Measurements from ENCODE around the gene MRPL19.

MRPL19 gene

GRCh38 chr2:75606761-75607399, 39.7 kb upstream of the MRPL19 start:
- Histone ChIP-seq H3K36me3 (ENCODE audit: control insufficient read depth, low read length) (no peaks in the 10 kb centered on the region), H3F3A (ENCODE audit: control insufficient read depth, insufficient read depth) (no peaks in the 10 kb centered on the region), H3K4me2 (ENCODE audit: low read length) (no peak overlapping the region), H3K4me3 (ENCODE audit: low read length) (no peak overlapping the region), H3K27me3 (ENCODE audit: control insufficient read depth, low read length) (no peaks in the 10 kb centered on the region; the same call in 1 of the 2 replicates), H3K9me2 (replicated peaks; ENCODE audit: control insufficient read depth, low read length) (no peaks in the 10 kb centered on the region), H3K27ac (ENCODE audit: low read depth, low read length) (no peak overlapping the region), H4K20me1 (ENCODE audit: control insufficient read depth, insufficient read depth, low read depth, low read length) (no peaks in the 10 kb centered on the region), H3K79me2 (ENCODE audit: control insufficient read depth, low read length) (no peaks in the 10 kb centered on the region), H3K9me3 (ENCODE audit: control insufficient read depth, insufficient read depth, low read length) (no peaks in the 10 kb centered on the region), H3K4me1 (ENCODE audit: control insufficient read depth, low read length) (peaks cover 4% of the 10 kb centered on the region; the same call in 1 of the 2 replicates)
- TF ChIP-seq CTCF (IDR thresholded peaks at IDR 0.05; ENCODE audit: low read depth, low read length, poor library complexity, severe bottlenecking), result no peak
- no peak for TF ChIP-seq EZH2phosphoT487 (IDR thresholded peaks at IDR 0.05; ENCODE audit: borderline replicate concordance, low read length)

DNA sequence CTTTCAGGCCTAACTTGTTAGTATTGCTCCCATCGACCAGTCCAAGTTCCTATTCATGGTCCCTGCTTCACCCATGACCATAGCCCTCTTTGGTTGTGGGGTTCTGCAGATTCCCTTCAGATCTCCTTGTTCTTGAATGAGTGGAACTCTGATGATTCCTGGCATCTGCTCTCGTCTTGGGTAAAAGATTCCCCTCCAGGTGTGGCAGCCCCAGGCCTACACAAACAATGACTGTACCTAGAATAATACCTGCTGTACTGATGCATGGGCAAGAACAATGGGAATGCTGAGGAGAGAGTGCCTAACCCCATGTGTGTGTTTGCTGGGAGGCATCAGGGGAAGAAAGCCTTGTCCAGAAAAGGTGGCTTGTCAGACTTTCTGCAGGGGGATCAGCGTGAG, 39.2 kb upstream of the MRPL19 start:
- H3K4me2 ChIP-seq (ENCODE audit: low read length), result no peak overlapping the region
- peaks cover 4% of the 10 kb centered on the region; the same call in 1 of the 2 replicates for H3K4me1 ChIP-seq (ENCODE audit: control insufficient read depth, low read length)
- no peaks in the 10 kb centered on the region for H4K20me1 ChIP-seq (ENCODE audit: control insufficient read depth, insufficient read depth, low read depth, low read length)
- H3K9me2 ChIP-seq (replicated peaks; ENCODE audit: control insufficient read depth, low read length), result no peaks in the 10 kb centered on the region
- no peak overlapping the region for H3K27ac ChIP-seq (ENCODE audit: low read depth, low read length)
- H3K36me3 ChIP-seq (ENCODE audit: control insufficient read depth, low read length), result no peaks in the 10 kb centered on the region
- no peaks in the 10 kb centered on the region for H3K79me2 ChIP-seq (ENCODE audit: control insufficient read depth, low read length)
- no peaks in the 10 kb centered on the region; the same call in 1 of the 2 replicates for H3K27me3 ChIP-seq (ENCODE audit: control insufficient read depth, low read length)
- no peaks in the 10 kb centered on the region for H3F3A ChIP-seq (ENCODE audit: control insufficient read depth, insufficient read depth)
- no peak overlapping the region for H3K4me3 ChIP-seq (ENCODE audit: low read length)
- H3K9me3 ChIP-seq (ENCODE audit: control insufficient read depth, insufficient read depth, low read length), result no peaks in the 10 kb centered on the region
- no peak for TF ChIP-seq CTCF (IDR thresholded peaks at IDR 0.05; ENCODE audit: low read depth, low read length, poor library complexity, severe bottlenecking)
- TF ChIP-seq EZH2phosphoT487 (IDR thresholded peaks at IDR 0.05; ENCODE audit: borderline replicate concordance, low read length), result no peak

DNA sequence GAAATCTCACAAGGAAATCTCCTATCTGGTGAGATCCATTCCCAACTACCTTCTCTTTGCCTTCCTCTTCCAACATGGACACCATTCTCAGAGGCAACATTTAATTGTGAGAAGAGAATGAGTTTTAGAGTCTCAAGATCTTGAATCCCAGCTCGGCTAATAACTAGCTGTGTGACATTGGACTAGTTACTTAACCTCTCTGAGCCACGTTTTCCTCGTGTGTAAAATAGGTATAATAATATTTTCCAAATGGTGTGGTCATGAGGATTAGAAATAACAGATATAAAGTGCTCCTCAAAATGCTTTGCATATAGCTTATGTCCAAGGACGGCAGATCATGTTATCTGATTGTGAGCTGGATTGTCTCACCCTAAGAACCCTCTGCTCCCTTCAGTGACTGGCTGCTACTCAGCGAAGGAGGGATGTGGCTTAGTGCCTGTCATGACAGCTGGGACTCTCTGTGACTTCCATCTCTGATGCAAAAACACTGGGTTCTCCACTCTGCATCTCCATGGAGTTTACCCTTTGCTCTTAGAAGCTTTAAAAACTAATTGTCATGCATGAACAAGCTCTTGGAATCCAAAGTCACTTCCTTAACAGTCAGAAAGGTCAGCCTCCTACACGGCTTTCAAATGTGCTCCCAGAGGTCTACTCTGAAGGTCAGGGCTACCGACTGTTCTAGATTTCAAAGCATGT, 38.4 kb upstream of the MRPL19 start:
- H3K9me3 ChIP-seq (ENCODE audit: control insufficient read depth, insufficient read depth, low read length), result no peaks in the 10 kb centered on the region
- H3F3A ChIP-seq (ENCODE audit: control insufficient read depth, insufficient read depth), result no peaks in the 10 kb centered on the region
- no peaks in the 10 kb centered on the region; the same call in 1 of the 2 replicates for H3K27me3 ChIP-seq (ENCODE audit: control insufficient read depth, low read length)
- H3K4me1 ChIP-seq (ENCODE audit: control insufficient read depth, low read length), result peaks cover 4% of the 10 kb centered on the region; the same call in 1 of the 2 replicates
- no peak overlapping the region for H3K27ac ChIP-seq (ENCODE audit: low read depth, low read length)
- H3K4me3 ChIP-seq (ENCODE audit: low read length), result no peak overlapping the region
- H3K79me2 ChIP-seq (ENCODE audit: control insufficient read depth, low read length), result no peaks in the 10 kb centered on the region
- H4K20me1 ChIP-seq (ENCODE audit: control insufficient read depth, insufficient read depth, low read depth, low read length), result no peaks in the 10 kb centered on the region
- H3K4me2 ChIP-seq (ENCODE audit: low read length), result no peak overlapping the region
- no peaks in the 10 kb centered on the region for H3K36me3 ChIP-seq (ENCODE audit: control insufficient read depth, low read length)
- no peaks in the 10 kb centered on the region for H3K9me2 ChIP-seq (replicated peaks; ENCODE audit: control insufficient read depth, low read length)
- TF ChIP-seq CTCF (IDR thresholded peaks at IDR 0.05; ENCODE audit: low read depth, low read length, poor library complexity, severe bottlenecking) (no peak), EZH2phosphoT487 (IDR thresholded peaks at IDR 0.05; ENCODE audit: borderline replicate concordance, low read length) (no peak)

Measured in DOHH2 (cell line).